ENCODE measurements around the gene CYTH1.
"Not testable (repeated sequence)": the region's sequence is repeated elsewhere in the genome, so short reads cannot be mapped to it uniquely, and the experiment has no call there.

CYTH1 gene

GRCh38 chr17:78759969-78760352 is 22.1 kb downstream of the CYTH1 start:
- DNase-seq (ENCODE audit: low read depth), result no peak

GRCh38 chr17:78759203-78759968 is 22.7 kb downstream of the CYTH1 start:
- DNase-seq (ENCODE audit: low read depth), result peak; percentile 19

- DNase-seq (ENCODE audit: low read depth), result no peak
These were observed 28.5 kb downstream of the CYTH1 start for GRCh38 chr17:78753316-78754250.

DNA sequence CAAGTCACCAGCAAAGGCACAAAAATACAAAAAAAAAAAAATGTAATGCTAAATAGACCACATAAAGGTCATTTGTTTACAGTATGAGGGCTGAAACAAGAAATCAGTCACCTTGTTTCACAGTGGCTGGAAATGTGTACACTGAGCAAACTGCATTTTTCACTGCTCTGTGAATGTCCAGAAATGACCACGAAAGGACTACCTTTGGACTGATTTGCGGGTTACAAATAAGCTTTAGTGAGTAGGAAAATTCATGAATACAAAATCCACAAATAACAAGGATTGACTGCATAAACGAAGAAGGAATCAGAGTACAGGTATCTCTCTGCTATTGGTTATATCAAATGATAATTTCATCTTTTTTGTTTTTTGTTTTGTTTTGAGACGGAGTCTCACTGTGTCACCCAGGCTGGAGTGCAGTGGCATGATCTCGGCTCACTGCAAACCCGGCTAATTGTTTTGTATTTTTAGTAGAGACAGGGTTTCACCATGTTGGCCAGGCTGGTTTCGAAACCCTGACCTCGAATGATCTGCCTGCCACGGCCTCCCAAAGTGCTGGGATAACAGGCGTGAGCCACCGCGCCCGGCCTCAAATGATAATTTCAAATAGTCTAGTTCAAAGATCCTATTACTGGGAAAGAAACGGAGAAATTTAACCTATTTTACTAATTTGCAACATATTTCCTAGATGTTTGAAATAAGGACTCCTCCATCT is 30.5 kb downstream of the CYTH1 start:
- DNase-seq (ENCODE audit: low read depth), result no peak

- not testable (repeated sequence) for DNase-seq (ENCODE audit: low read depth)
These were observed 31.1 kb downstream of the CYTH1 start for GRCh38 chr17:78751000-78751399.

DNA sequence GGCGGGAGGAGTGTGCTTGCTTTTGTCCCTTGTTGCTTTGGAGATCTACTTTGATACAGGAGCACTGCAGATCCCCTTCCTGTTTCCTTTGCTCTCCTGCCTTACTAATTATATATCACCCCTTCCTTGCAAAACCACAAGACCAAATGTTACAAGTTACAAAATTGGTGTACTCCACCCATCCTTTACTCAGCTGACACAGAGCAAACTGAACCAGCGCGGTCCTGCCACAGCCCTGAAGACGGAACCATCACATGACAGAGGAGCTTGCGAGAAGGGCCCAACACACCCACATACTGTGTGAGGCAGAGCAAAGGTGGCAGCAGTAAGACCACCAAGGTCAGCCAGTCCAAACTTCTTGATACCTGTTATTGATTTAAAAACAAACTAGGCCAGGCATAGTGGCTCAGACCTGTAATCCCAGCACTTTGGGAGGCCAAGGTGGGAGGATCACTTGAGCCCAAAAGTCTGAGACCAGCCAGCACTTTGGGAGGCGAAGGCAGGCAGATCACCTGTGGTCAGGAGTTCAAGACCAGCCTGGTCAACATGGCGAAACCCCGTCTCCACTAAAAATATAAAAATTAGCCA is 33.2 kb downstream of the CYTH1 start:
- peak; percentile 67 for DNase-seq (ENCODE audit: low read depth)

DNA sequence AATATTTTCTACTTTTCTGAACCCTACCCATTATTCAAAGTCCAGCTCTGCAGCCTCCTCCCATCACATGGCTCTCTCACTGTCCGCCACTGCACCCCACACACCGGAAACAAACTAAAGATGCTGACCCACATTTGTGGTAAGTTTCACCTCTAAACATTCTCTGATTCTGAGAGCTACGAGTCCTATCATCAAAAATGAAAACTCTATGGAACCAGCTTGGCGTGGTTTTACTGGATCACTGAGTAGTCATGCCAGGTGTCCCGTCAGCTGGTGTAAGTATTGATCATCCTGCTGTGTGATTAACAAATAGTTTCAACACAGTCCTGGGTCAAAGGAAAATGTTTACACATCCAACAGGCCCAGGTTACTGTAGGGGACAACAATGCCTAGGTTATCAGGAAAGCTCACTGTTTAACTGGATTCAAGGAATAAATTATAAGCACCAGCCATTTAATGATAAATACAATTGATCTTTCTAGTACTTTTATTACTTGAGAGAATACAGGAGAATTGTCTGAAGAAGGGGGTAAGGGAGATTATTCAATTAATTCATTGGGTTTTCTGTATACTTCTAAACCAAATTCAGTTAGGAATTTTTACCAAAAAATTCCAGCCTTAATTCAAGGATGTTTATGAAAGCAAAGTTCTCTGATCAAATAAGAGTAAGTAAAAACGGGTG is 33.9 kb downstream of the CYTH1 start:
- no peak for DNase-seq (ENCODE audit: low read depth)

- DNase-seq (ENCODE audit: low read depth), result no peak
These were observed 34.6 kb downstream of the CYTH1 start for GRCh38 chr17:78747488-78747887.

DNA sequence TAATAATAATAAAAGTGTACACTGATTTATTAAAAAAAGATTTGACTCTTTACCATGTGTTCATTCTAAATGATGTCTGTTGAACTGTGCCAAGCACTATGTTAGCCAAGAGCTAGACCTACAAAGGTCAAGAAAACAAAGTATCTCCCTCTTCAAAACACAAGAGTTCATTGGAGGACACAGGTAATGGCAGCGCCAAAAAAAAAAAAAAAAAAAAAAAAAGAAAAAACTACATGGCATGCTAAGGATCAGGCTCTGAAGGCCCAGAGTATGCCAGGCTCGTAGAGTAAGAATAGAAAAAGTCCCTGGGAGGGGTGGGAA is 35.2 kb downstream of the CYTH1 start:
- no peak for DNase-seq (ENCODE audit: low read depth)

- no peak for DNase-seq (ENCODE audit: low read depth)
These were observed 35.7 kb downstream of the CYTH1 start for GRCh38 chr17:78746263-78746948.

DNA sequence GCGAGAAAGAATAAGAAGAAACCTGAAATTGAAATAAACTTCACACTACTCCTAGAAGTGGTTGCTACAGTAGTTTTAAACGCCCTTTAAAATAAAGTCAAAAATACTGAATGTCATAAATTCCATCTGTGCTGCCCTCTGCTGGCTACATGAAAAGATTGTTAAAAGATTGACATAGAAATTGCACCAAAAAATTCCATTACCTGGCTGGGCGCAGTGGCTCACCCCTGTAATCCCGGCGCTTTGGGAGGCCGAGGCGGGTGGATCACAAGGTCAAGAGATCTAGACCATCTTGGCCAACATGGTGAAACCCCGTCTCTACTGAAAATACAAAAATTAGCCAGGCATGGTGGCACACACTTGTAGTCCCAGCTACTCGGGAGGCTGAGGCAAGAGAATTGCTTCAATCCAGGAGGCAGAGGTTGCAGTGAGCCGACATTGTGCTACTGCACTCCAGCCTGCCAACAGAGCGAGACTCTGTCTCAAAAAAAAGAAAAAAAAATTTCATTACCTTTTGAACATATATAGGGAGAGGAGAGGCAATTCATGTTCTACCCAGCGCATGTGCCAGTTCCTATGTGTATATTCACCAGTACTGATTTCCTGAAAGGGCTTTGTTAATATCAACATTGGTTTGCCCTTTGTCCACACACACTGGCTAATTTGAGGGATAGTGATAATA is 36.5 kb downstream of the CYTH1 start:
- DNase-seq (ENCODE audit: low read depth), result peak; percentile 36

- peak; percentile 33 for DNase-seq (ENCODE audit: low read depth)
These were observed 39.2 kb downstream of the CYTH1 start for GRCh38 chr17:78742901-78743300.

- no peak for DNase-seq (ENCODE audit: low read depth)
These were observed 40.3 kb downstream of the CYTH1 start for GRCh38 chr17:78741644-78742284.

DNA sequence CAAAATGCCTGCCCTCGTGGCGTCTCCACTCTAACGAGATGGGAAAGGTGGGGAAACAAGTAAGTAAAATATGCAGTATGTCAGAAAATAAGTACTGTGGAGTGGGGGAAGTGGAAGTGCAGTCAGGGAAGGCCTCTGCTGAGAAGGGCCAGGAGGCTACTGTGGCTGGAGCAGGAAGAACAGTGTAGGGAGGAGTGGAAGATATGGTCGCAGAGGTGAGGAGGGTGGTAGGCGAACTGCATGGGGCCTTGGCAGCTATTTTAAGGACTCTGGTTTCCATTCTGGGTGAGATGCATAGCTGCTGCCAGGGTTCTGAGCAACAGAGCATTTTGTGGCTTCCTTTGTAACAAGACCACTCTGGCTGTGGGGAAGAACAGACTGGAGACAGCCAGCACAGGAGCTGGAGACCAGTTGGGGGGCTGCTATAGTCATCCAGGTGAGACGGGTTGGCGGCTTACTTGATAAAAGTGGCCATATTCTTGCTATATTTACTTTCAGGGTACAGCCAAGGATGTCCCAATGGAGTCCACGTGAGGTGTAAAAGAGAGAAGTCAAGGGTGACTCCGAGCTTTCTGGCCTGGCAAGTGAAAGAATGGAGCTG is 42.6 kb downstream of the CYTH1 start:
- DNase-seq (ENCODE audit: low read depth), result no peak

- DNase-seq (ENCODE audit: low read depth), result no peak
These were observed 43.4 kb downstream of the CYTH1 start for GRCh38 chr17:78738698-78739097.

GRCh38 chr17:78738278-78738677 is 43.8 kb downstream of the CYTH1 start:
- no peak for DNase-seq (ENCODE audit: low read depth)

- DNase-seq (ENCODE audit: low read depth), result peak; percentile 62
These were observed 44.7 kb downstream of the CYTH1 start for GRCh38 chr17:78737332-78737731.

DNA sequence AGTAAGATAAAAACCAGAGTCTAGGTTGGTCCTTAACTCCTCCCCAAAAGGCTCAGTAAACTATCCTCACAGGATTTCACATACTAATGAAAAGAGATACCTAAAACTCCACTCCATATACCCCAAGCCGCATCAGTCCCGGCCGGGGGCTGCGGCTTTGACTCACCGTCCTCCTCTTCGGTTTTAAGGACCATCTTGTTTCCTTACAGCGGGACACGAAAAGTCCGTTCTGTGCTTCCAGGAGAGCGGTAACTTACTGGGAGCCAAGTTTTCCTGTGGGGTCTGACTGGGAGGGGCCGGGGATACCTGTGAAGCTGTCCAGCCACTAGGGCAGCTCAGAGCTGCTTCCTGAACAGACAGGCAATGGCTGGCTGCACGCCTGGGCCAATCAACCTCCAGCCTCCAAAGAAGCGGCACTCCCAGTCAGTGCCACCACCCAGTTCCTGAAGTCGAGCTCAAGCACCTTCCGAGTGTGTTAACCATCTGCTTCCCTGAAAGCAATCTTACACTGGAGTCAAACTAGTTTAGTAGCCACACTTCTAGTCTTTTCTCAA is 45.5 kb downstream of the CYTH1 start:
- no peak for DNase-seq (ENCODE audit: low read depth)

- DNase-seq (ENCODE audit: low read depth), result no peak
These were observed 46.1 kb downstream of the CYTH1 start for GRCh38 chr17:78735832-78736525.

Data from fibroblast of gingiva (primary cell).